Measurements from ENCODE around the gene KLF3.

KLF3 gene

DNA sequence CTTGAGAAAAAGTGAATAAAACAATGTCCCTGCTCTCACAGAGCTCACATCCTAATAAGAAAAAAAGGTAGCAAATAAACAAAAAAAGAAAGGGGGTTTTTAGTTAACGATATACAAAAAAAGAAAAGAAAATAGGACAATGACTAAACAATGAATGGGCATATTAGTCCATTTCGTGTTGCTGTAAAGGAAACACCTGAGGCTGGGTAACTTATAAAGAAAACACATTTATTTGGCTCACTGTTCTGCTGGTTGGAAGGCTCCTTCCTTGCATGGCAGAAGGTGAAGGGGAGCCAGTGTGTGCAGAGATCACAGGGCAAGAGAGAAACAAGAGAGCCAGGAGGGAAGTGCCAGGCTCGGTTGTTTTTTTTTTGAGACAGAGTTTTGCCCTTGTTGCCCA lies 4.7 kb upstream of the KLF3 start:
- no peak for DNase-seq

DNA sequence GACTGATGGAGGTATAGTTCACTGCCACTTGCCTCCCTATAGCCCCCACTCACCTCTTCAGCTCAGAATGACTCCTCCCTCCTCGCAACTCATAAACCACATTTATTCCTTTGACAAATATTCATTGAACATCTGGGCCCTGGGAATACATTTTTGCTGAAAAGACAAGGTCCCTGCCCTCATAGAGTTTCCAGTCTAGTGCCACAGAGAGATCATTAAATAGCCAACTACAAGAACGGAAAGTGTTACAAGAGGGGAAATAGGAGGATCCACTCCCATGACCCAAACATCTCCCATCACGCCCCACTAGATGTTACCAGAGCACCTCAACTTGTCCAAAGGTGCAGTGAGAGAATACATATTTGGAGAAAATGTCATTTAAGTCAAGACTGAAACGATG lies 3.2 kb upstream of the KLF3 start:
- peak; percentile 23 for DNase-seq

GRCh38 chr4:38661371-38661770 lies 2.6 kb upstream of the KLF3 start:
- peak; percentile 7 for DNase-seq

- DNase-seq, result peak; percentile 50
Observed at GRCh38 chr4:38662522-38663089, 1.4 kb upstream of the KLF3 start.

DNA sequence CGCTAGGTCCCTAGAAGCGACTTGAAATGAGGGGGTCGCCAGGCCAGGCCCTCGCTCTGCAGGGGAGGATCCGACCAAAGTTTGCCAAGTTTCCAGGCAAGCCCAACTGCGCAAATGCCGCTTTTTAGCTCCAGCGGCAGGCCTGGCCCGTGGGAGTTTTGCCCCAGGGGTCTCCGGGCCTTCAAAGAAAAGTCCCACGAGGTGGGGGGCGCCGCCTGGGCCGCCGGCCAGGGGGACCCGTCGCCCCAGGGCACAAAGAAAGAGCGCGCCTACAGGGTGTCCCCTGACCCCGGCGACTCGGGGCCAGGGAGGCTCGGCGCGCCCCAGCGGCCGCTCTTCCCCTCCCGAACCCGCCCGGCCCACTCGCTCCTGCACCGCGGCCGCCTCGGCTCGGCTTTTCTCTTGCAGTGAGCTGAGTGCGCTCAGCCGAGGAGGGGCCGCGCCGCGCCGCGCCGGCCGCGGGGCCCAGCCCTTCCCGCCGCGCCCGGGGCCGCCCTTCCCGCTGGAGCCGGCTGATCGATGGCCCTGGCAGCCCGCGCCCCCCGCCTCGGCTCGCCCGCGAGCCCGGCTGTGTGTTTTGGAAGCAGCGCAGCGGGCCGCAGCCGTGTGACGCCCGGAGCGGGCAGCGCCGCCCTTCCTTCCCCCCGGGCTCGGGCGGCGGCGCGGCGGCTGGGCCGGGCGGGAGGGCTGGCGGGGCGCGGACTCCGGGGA lies 754 bp upstream of the KLF3 start:
- DNase-seq, result peak; percentile 78

GRCh38 chr4:38664706-38665401 lies 855 bp downstream of the KLF3 start:
- DNase-seq, result peak; percentile 86

GRCh38 chr4:38665551-38666411 lies 1.8 kb downstream of the KLF3 start:
- no peak for DNase-seq

- DNase-seq, result no peak
Observed at GRCh38 chr4:38666766-38667084, 2.7 kb downstream of the KLF3 start.

DNA sequence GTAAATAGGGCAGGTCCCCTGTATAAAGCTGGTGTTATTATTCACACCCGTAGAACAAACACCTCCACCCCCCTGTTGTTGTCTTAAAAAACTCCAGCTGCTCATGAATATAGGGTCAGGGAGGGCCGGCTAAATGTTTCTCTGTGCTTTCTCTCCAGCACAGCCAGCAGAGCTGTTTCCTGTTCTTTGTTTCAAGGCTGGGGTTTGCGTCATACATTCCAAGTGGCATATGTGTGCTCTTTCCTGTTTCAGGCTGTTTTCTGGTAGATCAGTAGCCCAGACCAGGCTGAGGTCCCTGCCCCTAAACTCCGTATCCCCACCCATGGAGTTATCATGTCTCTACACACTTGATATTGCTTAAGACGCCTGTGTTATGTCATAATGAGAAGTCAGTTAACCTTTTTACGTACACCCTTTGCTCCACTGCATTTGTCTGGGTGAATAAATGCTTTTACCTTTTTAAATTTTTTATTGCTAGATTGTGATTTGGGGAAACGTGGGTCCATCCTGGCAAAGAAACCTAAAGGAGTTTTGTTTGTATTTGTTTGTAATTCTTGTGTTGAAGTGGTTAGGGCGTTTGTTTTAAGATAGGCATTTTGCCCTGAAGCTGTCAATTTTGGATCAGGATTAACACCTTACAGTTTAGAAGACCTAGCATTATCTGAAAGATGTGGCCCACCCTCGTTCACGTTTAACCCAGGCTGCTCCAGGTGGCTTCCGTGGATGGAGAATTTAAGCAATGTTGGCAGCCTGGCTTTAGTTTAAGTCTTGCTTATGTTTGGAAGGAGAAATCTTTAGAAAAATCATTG lies 3.3 kb downstream of the KLF3 start:
- peak; percentile 74 for DNase-seq

DNA sequence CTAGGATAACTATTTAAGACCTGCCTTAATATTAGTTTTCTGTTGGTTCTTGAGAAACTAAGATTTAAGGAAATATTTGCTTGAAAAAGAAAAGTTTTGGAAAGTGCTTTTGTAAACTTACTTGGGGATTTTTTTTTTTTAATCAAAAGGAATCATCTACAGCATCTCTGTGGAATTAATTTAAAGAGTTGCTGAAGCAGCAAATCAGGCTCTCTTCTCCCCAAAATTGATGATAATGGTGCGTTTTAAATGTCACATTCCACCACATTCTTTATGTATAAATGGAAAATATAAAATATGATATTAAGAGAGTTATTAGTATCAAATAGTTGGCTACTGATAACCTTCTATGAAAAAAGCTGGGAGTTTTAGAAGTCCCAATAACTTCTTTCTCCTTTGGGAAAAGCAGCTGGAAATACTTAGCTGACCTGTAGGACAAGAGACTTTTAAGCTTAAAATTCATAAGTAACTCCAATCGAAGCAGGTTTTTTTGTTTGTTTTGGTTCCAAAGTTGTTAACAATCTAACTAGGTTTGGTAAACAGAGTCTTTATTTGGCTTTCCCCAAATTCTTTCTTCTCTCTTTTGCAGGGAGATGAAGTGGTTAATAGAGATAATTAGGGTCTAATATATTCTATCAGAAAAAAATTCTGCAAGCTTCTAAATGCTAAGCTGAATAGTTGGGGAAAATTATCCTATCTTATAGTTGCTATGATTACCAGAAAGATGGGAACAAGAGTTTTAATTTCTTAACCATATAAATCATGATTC lies 4.4 kb downstream of the KLF3 start:
- DNase-seq, result no peak

DNA sequence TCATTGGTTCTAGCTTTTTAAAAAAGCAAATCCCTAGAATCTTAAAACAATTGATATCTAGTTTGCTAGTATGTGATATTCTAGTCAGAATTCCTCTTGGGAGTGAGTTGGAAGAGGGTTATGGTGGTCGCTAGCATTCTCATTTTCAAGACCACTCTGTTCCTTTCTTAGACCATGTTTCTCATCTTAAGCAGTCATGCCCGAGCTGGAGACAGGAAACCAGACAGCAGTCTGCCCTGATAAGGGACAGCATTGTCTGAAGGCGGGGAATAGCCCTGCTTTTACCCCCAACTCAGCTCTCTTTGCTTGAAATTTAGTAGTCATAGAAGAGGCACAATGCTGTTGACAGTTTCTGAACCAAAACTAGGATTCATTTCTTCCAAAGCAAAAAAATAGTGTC lies 5.2 kb downstream of the KLF3 start:
- peak; percentile 13 for DNase-seq

- peak; percentile 39 for DNase-seq
Observed at GRCh38 chr4:38670109-38670901, 6.3 kb downstream of the KLF3 start.

- peak; percentile 42 for DNase-seq
Observed at GRCh38 chr4:38670939-38671591, 7.1 kb downstream of the KLF3 start.

DNA sequence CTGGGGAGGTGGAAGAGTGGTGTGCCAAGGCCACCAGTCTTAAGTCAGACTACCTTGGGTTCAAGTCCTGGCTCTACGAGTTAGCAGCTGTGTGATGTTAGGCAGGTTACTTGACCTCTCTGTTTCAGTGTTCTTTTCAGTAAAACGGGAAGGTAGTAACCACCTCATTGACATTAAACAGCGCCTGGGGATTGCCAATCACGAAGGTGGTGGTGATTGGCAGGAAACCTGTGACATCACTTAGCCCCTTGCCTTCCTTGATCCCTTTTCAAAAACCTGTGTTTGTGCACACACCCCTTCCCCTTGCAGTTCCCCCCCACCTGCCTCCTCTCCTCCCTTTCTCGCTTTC lies 7.6 kb downstream of the KLF3 start:
- peak; percentile 23 for DNase-seq

- DNase-seq, result no peak
Observed at GRCh38 chr4:38672074-38672396, 8.0 kb downstream of the KLF3 start.

DNA sequence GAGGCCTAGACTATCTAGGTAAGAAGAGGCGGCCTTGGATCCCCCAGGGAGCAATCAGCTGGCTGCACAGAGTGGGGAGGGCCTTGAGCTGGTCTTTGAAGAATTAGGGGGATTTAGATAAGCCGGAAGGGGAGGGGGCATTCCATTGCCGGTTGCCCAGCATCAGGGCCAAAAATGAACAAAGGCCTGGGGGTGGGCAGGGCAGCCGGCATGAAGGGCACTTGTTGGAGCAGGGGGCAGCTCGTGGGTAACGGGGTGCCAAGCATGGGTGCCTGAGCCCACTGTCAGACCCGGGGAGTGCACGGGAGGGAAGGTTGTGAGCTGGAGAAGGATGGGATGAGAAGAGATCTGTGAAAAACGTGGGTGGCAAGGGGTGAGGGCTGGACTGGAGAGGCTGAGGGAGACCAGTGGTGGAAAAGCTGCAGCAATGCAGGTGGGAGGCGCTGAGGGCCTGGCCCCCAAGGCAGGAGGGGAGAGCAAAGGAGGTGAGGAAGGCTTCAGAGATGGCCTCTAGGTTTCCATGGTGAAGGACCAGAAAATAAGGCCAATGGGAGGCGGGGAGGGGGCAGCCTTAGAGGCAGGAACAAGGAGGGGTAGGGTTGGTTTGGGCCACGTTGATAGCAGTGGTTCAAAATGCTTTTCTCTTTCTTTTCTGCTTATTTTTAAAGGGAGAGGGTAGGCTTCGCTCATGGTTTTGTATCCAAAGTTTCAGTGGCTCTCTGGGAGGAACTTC lies 8.6 kb downstream of the KLF3 start:
- peak; percentile 49 for DNase-seq

GRCh38 chr4:38673130-38673978 lies 9.4 kb downstream of the KLF3 start:
- DNase-seq, result peak; percentile 63

GRCh38 chr4:38674258-38675144 lies 10.5 kb downstream of the KLF3 start:
- no peak for DNase-seq

All from right forelimb (tissue), 1 donor.